ENCODE data around the gene OGFOD3.

DNA sequence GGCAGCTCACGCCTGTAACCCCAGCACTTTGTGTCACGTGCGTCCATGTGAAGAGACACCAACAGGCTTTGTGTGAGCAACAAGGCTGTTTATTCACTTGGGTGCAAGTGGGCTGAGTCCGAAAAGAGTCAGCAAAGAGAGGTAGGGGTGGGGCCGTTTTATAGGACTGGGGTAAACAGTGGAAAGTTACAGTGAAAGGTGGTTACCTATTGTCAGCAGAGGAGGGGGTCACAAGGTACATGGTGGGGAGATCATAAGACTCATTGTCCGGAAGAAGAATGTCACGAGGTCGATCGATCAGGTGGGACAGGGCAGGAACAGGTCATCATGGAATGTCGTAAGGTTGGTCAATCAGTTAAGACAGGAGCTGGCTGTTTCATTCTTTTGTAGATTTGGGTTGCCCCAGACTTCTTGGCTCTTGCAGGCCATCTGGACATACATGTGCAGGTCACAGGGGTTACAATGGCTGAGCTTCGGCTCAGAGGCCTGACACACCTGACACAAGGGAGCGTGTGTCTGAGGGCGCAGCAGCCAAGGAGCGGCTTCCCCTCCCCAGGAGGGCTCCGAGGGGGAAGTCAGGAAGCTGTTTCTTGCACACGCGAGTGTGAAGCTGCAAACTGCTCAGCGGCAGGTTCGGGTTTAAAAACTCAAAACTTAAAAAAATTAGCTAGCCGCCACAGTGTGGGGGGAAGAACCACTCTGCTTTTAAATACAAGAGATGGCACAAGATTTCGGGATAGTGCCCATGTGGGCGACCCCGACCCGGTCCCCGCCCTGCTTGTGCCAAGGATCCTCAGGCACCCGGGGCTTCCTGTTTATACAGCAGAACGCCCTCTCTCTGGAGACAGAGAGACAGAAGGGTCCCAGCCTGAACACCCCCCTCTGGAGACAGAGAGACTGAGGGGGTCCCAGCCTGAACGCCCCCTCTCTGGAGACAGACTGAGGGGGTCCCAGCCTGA is 71.8 kb downstream of the OGFOD3 start:
- TF ChIP-seq, protein P1, sequence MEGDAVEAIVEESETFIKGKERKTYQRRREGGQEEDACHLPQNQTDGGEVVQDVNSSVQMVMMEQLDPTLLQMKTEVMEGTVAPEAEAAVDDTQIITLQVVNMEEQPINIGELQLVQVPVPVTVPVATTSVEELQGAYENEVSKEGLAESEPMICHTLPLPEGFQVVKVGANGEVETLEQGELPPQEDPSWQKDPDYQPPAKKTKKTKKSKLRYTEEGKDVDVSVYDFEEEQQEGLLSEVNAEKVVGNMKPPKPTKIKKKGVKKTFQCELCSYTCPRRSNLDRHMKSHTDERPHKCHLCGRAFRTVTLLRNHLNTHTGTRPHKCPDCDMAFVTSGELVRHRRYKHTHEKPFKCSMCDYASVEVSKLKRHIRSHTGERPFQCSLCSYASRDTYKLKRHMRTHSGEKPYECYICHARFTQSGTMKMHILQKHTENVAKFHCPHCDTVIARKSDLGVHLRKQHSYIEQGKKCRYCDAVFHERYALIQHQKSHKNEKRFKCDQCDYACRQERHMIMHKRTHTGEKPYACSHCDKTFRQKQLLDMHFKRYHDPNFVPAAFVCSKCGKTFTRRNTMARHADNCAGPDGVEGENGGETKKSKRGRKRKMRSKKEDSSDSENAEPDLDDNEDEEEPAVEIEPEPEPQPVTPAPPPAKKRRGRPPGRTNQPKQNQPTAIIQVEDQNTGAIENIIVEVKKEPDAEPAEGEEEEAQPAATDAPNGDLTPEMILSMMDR (IDR thresholded peaks at IDR 0.05; ENCODE audit: extremely low read depth in 1 of 2, insufficient read depth in 1 of 2, low read depth in 1 of 2, low read length in 2 of 2): no peak
- no peak for TF ChIP-seq POLR2A (IDR thresholded peaks at IDR 0.05; ENCODE audit: low read depth, low read length)
- no peak for TF ChIP-seq MYC (IDR thresholded peaks at IDR 0.05; ENCODE audit: low read depth, low read length)
- no peak for TF ChIP-seq EZH2 (IDR thresholded peaks at IDR 0.05; ENCODE audit: borderline replicate concordance, low read depth, low read length, severe bottlenecking)
- TF ChIP-seq, protein P2, sequence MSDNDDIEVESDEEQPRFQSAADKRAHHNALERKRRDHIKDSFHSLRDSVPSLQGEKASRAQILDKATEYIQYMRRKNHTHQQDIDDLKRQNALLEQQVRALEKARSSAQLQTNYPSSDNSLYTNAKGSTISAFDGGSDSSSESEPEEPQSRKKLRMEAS (IDR thresholded peaks at IDR 0.05; ENCODE audit: insufficient read depth, insufficient read length): no peak
- TF ChIP-seq POLR2AphosphoS5 (IDR thresholded peaks at IDR 0.05; ENCODE audit: insufficient read depth, low read depth, low read length): no peak
- no peak for TF ChIP-seq GATA2 (IDR thresholded peaks at IDR 0.05; ENCODE audit: insufficient read depth, insufficient read length, low read depth, low read length)
- TF ChIP-seq JUN (IDR thresholded peaks at IDR 0.05; ENCODE audit: borderline replicate concordance, insufficient read depth, insufficient read length, low read depth): no peak

Measured in endothelial cell of umbilical vein (primary cell).